HCT116 (cell line): ENCODE results near the gene CPZ. TPM values are rescaled to one million over a fixed set of nuclear protein-coding genes. Genes with fewer than 3 reads are reported as not detected.

ENCODE experiments used
- ATAC-seq: fragments of 200-7000 bp; cut with Tn5 transposase; 2 replicates; pipeline ENCODE4 v1.9.1; 2020; ENCODE audit warnings: mild to moderate bottlenecking, moderate library complexity
- BruUV-seq: library from RNA; stranded (reverse); fragments of 400-500 nt; replicated peaks from 2 replicates; lab custom pipeline; 2021; lab: Mats Ljungman, UMichigan
- CTCF ChIA-PET: fragments of 300-600 bp; sonication (Branson Sonifier 250); formaldehyde crosslinking; loops from one replicate; lab custom pipeline; 2021; ENCODE audit warnings: antibody characterized with exemption; lab: Charles Lee
- POLR2A ChIA-PET: fragments of 300-600, 350-600 bp; sonication (Branson Sonifier 250); formaldehyde crosslinking; loops from one replicate; lab custom pipeline; 2021; ENCODE audit warnings: antibody characterized with exemption; lab: Charles Lee
- RAD21 ChIA-PET, 2 experiments: fragments of 300-600 bp; sonication (Branson Sonifier 250); formaldehyde crosslinking; loops; one replicate each; lab custom pipeline; 2023; ENCODE audit warnings: low total read pairs in 2 of 2; ENCODE audit not compliant: uncharacterized antibody in 2 of 2, unreplicated experiment in 2 of 2, low non-redundant PET in 1 of 2; lab: Charles Lee
- DNase-seq: peaks from one replicate; pipeline ENCODE4 v3.0.0-alpha.2; 2010; ENCODE audit warnings: low read depth, low spot score
- H2AFZ ChIP-seq: fragments of 200-600 bp; shearing (Covaris generic), sonication (generic); 2 replicates; pipeline ENCODE4 v1.6.1; 2017; ENCODE audit warnings: low read depth, mixed run types, mixed read lengths, antibody characterized with exemption, low read length; ENCODE audit not compliant: poor library complexity, severe bottlenecking
- H3K27ac ChIP-seq: 2 replicates; pipeline ENCODE4 v1.5.1; 2012; ENCODE audit warnings: low read depth, low read length
- H3K27me3 ChIP-seq: fragments of 200-600 bp; sonication (generic); 2 replicates; pipeline ENCODE4 v1.6.1; 2016; ENCODE audit warnings: mixed run types, low read length, mixed read lengths; ENCODE audit not compliant: insufficient read depth
- H3K36me3 ChIP-seq, 2 experiments: fragments of 200-500 bp in 1 of 2; fragments of 200-600 bp in 1 of 2; sonication (Bioruptor generic) in 1 of 2; sonication (generic) in 1 of 2; 2 replicates each; pipeline versions ENCODE4 v1.5.1 to v1.6.1; 2014 to 2016; ENCODE audit warnings: low read length in 2 of 2, inconsistent platforms in 1 of 2, mixed read lengths in 1 of 2, mixed run types in 1 of 2; ENCODE audit not compliant: insufficient read depth in 2 of 2, control insufficient read depth in 1 of 2
- H3K4me1 ChIP-seq, 2 experiments: fragments of 200-600 bp in 1 of 2; sonication (generic) in 1 of 2; 2 replicates each; pipeline versions ENCODE4 v1.5.1 to v1.6.1; 2012 to 2017; ENCODE audit warnings: low read length in 2 of 2, inconsistent platforms in 1 of 2, mild to moderate bottlenecking in 1 of 2, mixed read lengths in 1 of 2, mixed run types in 1 of 2, moderate library complexity in 1 of 2; ENCODE audit not compliant: insufficient read depth in 2 of 2, control insufficient read depth in 1 of 2
- H3K4me2 ChIP-seq: fragments of 200-600 bp; sonication (generic); 2 replicates; pipeline ENCODE4 v1.6.1; 2017; ENCODE audit warnings: mixed run types, low read length, mixed read lengths
- H3K4me3 ChIP-seq, 2 experiments: fragments of 200-600 bp in 1 of 2; sonication (generic) in 1 of 2; replicated peaks in 1 of 2; 2 replicates each; pipeline ENCODE4 v1.5.1; 2011 to 2016; ENCODE audit warnings: low read length in 2 of 2, control low read depth in 1 of 2, low read depth in 1 of 2, mild to moderate bottlenecking in 1 of 2, mixed read lengths in 1 of 2, mixed run types in 1 of 2
- H3K79me2 ChIP-seq: fragments of 200-600 bp; sonication (generic); 2 replicates; pipeline ENCODE4 v1.6.1; 2017; ENCODE audit warnings: mild to moderate bottlenecking, mixed run types, low read length, moderate library complexity, mixed read lengths; ENCODE audit not compliant: insufficient read depth
- H3K9ac ChIP-seq: fragments of 200-600 bp; sonication (generic); 2 replicates; pipeline ENCODE4 v1.6.1; 2016; ENCODE audit warnings: low read length, mixed read lengths
- H3K9me2 ChIP-seq: fragments of 200-600 bp; sonication (generic), shearing (Covaris generic); 2 replicates; pipeline ENCODE4 v1.6.1; 2017; ENCODE audit warnings: mixed run types, mild to moderate bottlenecking, moderate library complexity; ENCODE audit not compliant: insufficient read depth
- H3K9me3 ChIP-seq, 2 experiments: fragments of 200-500 bp in 1 of 2; fragments of 200-600 bp in 1 of 2; sonication (Bioruptor generic) in 1 of 2; sonication (generic) in 1 of 2; 2 replicates each; pipeline ENCODE4 v1.6.1; 2014 to 2017; ENCODE audit warnings: low read length in 2 of 2, mixed read lengths in 2 of 2, inconsistent platforms in 1 of 2, low read depth in 1 of 2, mild to moderate bottlenecking in 1 of 2, mixed run types in 1 of 2, moderate library complexity in 1 of 2; ENCODE audit not compliant: control insufficient read depth in 1 of 2, insufficient read depth in 1 of 2
- H4K20me1 ChIP-seq: fragments of 200-600 bp; sonication (generic), shearing (Covaris generic); 2 replicates; pipeline ENCODE4 v1.6.1; 2017; ENCODE audit warnings: mixed run types, mild to moderate bottlenecking, moderate library complexity; ENCODE audit not compliant: insufficient read depth
- CEBPB ChIP-seq: IDR thresholded peaks from 2 replicates; pipeline ENCODE4 v1.6.1; 2012; ENCODE audit warnings: low read depth
- EGR1 ChIP-seq: IDR thresholded peaks from 2 replicates; pipeline ENCODE4 v1.6.1; 2012; ENCODE audit warnings: low read depth
- ELF1 ChIP-seq: IDR thresholded peaks from 2 replicates; pipeline ENCODE4 v1.6.1; 2012; ENCODE audit warnings: low read depth, borderline replicate concordance
- JUND ChIP-seq: IDR thresholded peaks from 2 replicates; pipeline ENCODE4 v1.6.1; 2012
- RAD21 ChIP-seq: IDR thresholded peaks from 2 replicates; pipeline ENCODE4 v1.6.1; 2012; ENCODE audit warnings: low read depth, mild to moderate bottlenecking
- SP1 ChIP-seq: IDR thresholded peaks from 2 replicates; pipeline ENCODE4 v1.6.1; 2012; ENCODE audit warnings: low read depth
- SRF ChIP-seq: IDR thresholded peaks from 2 replicates; pipeline ENCODE4 v1.6.1; 2012; ENCODE audit warnings: low read depth
- YY1 ChIP-seq: IDR thresholded peaks from 2 replicates; pipeline ENCODE4 v1.6.1; 2011; ENCODE audit warnings: low read length, low read depth, moderate library complexity, mild to moderate bottlenecking; ENCODE audit not compliant: insufficient replicate concordance; ENCODE audit errors: extremely low read depth
- ZNF274 ChIP-seq: fragments of 200-500 bp; sonication (Bioruptor generic); IDR thresholded peaks from 2 replicates; pipeline ENCODE4 v1.6.1; 2014; ENCODE audit warnings: mild to moderate bottlenecking, low read depth, low read length, inconsistent platforms
- intact Hi-C: fragments of 100-400 bp; cut with micrococcal nuclease; formaldehyde crosslinking; loops from 2 replicates; pipeline ENCODE4 v1.10.0; 2022
- total RNA-seq: library from RNA; stranded (reverse); gene quantifications from one replicate; pipeline ENCODE4 v1.2.1, GENCODE V29; 2021; ENCODE audit not compliant: unreplicated experiment
- TF ChIP-seq, protein P1 (sequence below), 3 experiments: fragments of 200-600 bp in 1 of 3; sonication (generic) in 1 of 3; IDR thresholded peaks in 2 of 3; conservative IDR thresholded peaks in 1 of 3; 2 replicates each; pipeline ENCODE4 v1.5.1; 2012 to 2017; ENCODE audit warnings: low read depth in 2 of 3, low read length in 2 of 3, antibody characterized with exemption in 1 of 3, borderline replicate concordance in 1 of 3, control low read depth in 1 of 3, mild to moderate bottlenecking in 1 of 3, mixed read lengths in 1 of 3, mixed run types in 1 of 3, moderate library complexity in 1 of 3; ENCODE audit not compliant: insufficient read depth in 1 of 3

The CPZ gene
- total RNA-seq, 1 experiment from 2014 or later = not detected

DNA sequence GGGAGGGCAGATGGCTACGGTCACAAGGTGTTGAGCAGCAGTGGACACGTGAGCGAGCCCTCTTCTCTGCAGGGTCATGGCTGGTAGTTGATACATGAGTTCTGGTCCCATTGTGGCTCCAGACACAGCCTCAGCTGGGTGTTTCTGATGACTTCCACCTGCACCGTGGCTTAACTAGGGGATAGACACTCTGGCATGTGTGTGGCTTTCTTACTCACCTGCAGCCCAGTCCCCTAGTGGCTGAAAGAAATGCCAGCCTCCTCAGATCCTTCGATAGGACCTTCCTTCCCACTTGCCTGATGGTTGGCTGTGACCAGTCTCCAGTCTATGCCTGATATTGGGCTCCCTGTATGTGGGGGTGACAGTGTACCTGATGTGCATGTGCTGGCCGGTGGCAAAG, 7.4 kb upstream of the CPZ start:
- CTCF ChIA-PET = no interaction called here
- no peak overlapping the region for H2AFZ ChIP-seq
- H3K9me2 ChIP-seq = no peaks in the 10 kb centered on the region
- intact Hi-C loops = loop anchor here (5.0 kb wide), 1 partner anchor 38 kb away; no protein-coding TSS in a partner anchor
- no peak overlapping the region for H3K27ac ChIP-seq
- POLR2A ChIA-PET = no interaction called here
- no peaks in the 10 kb centered on the region for H3K4me1 ChIP-seq
- H3K4me3 ChIP-seq = no peak overlapping the region
- H4K20me1 ChIP-seq = no peaks in the 10 kb centered on the region
- H3K36me3 ChIP-seq = no peaks in the 10 kb centered on the region
- no peak overlapping the region for H3K9ac ChIP-seq
- ATAC-seq (peak; percentile 71), DNase-seq (no peak)
- H3K4me2 ChIP-seq = no peak overlapping the region
- RAD21 ChIA-PET = no interaction called here
- H3K27me3 ChIP-seq = peaks cover 8% of the 10 kb centered on the region; the same call in 1 of the 2 replicates
- no peaks in the 10 kb centered on the region for H3K9me3 ChIP-seq
- no peak for TF ChIP-seq ELF1
- no peak for TF ChIP-seq YY1
- TF ChIP-seq, protein P1, sequence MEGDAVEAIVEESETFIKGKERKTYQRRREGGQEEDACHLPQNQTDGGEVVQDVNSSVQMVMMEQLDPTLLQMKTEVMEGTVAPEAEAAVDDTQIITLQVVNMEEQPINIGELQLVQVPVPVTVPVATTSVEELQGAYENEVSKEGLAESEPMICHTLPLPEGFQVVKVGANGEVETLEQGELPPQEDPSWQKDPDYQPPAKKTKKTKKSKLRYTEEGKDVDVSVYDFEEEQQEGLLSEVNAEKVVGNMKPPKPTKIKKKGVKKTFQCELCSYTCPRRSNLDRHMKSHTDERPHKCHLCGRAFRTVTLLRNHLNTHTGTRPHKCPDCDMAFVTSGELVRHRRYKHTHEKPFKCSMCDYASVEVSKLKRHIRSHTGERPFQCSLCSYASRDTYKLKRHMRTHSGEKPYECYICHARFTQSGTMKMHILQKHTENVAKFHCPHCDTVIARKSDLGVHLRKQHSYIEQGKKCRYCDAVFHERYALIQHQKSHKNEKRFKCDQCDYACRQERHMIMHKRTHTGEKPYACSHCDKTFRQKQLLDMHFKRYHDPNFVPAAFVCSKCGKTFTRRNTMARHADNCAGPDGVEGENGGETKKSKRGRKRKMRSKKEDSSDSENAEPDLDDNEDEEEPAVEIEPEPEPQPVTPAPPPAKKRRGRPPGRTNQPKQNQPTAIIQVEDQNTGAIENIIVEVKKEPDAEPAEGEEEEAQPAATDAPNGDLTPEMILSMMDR (IDR thresholded peaks at IDR 0.05 in 2 of 3, conservative IDR thresholded peaks at IDR 0.05 in 1 of 3; ENCODE audit: borderline replicate concordance in 1 of 3, insufficient read depth in 1 of 3, low read depth in 2 of 3, low read length in 2 of 3) = peak in 2 of 3 experiments; percentile 53 to 66; a peak in 4 of 6 replicates
- no peak for TF ChIP-seq EGR1
- no peak for TF ChIP-seq ZNF274
- peak; percentile 27; the same call in 1 of the 2 replicates for TF ChIP-seq RAD21
- no peak for TF ChIP-seq JUND
- TF ChIP-seq SP1 = no peak
- no peak for TF ChIP-seq CEBPB
- TF ChIP-seq SRF = no peak
- no TSS peak for BruUV-seq
- no peaks in the 10 kb centered on the region for H3K79me2 ChIP-seq
